Measurements from ENCODE around the gene KRTAP5-10.
"Not testable (repeated sequence)": the region's sequence is repeated elsewhere in the genome, so short reads cannot be mapped to it uniquely, and the experiment has no call there.

KRTAP5-10 gene, protein sequence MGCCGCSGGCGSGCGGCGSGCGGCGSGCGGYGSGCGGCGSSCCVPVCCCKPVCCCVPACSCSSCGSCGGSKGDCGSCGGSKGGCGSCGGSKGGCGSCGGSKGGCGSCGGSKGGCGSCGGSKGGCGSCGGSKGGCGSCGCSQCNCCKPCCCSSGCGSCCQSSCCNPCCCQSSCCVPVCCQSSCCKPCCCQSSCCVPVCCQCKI

DNA sequence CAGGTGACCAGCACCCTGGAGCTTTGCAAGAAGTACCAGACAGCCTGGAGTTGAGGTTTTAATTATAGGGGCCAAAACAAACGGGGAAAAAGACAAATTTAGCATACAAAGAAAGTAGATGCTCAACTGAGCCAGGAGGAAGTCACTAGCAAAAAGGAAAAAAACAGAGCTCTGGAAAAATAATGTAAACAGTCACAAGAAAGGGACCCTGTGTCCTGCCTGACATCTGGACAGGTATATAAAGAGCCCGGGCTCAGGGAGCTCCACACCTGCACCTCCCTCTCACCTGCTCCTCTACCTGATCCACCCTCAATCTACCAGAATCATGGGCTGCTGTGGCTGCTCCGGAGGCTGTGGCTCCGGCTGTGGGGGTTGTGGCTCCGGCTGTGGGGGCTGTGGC lies at the start of gene KRTAP5-10:
KRTAP5-10 (plus strand) TSS at position 301 of the 400 bp plus-strand sequence; CDS start at position 326, 25 bp downstream.
- no peak for DNase-seq (ENCODE audit: low read depth in 2 of 2)

DNA sequence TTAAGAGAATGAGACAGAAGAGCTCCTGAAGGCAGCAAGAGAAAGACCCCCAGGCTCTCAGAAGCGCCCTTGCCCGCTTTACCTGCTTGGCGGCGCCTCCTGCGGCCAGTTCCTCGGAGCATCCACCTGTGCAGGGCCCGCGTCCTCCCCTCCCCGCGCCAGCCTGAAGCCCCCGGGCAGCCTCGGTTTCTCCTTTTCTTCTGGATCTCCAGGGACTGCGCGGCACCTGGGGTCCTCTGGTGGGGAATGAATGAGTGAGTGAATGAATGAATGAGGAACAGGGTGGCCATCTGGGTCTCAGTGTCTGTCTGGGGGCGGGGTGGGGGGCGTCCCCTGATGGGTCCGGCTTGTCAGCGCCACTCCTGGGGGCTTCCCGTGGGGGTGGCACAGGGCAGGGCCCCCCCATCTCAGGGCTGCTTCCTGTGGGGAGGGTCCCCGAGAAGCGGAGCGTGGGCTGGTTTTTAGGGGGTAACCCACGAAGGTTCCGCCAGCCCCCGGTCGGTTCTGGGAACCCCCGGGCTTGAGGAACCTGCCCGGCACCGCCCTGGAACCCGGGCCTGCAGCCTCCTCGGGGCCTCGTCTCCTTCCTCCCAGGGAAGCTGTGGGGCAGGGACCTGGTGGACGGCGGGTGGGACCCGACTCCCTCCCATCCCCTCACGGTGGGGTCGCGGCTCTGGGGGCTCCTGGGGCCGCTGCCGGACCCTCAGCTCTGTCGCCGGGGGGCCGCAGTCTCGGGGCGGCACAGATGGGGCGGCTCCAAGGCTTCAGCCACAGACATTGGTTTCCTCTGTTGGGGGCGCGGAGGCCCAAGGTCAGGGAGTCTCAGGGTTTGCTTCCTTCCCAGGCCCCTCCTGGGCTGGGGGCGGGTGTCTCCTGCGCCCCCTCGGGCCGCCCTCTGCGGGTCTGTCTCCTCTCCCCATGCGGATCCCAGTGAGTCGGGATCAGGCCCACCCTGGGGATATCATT lies 46.6 kb upstream of the KRTAP5-10 start:
- DNase-seq (ENCODE audit: low read depth in 2 of 2) = no peak

DNA sequence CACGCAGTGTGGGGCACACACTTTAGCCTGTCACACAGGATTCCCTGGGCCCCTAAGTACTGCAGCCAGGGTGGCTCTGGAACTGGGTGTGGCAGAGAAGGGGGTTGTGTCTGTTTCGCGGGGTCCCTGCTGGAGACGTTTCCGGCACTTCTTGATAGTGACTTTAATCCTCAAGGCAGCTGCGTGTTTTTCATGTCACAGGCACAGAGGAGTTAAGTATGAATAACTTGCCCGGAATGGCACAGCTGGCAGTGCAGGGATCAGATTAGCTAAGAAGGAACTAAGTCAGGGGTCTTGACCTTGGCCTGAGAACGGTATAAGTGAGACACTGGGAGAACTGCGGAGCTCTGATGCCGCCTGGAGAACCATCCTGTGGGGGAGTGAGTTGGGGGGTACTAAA lies 45.8 kb upstream of the KRTAP5-10 start:
- no peak for DNase-seq (ENCODE audit: low read depth in 2 of 2)

DNA sequence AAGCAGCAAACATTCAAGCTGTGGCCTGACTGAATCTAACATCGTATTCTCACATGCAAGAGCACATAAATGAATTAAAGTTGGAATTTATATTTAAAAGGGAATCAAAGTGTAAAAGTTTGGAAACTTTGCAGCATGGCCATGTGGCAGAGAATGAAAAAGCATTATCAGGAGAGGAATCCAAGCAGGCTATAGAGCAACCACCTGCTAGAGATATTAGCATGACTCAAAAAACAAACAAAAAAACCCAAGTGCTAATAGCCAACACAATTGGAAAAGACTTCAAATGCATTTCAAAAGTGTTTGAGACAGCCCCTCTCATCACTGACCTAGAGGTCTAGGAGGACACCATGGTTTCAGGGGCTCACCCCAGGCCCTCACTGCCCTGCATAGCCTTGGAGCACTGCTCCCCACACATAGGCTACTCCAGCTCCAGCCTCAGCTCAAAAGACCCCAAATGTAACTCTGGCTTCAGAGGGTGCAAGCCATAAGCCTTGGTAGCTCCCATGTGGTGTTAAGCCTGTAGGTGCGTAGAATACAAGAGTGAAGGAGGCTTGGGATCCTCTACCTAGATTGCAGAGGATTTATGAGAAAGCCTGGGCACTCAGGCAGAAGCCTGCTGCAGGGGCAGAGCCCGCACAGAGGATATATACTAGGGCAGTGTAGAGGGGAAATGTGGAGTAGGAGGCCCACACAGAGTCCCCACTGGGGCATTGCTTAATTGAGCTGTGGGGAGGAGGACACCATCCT lies 40.0 kb upstream of the KRTAP5-10 start:
- DNase-seq (ENCODE audit: low read depth in 2 of 2) = no peak

DNA sequence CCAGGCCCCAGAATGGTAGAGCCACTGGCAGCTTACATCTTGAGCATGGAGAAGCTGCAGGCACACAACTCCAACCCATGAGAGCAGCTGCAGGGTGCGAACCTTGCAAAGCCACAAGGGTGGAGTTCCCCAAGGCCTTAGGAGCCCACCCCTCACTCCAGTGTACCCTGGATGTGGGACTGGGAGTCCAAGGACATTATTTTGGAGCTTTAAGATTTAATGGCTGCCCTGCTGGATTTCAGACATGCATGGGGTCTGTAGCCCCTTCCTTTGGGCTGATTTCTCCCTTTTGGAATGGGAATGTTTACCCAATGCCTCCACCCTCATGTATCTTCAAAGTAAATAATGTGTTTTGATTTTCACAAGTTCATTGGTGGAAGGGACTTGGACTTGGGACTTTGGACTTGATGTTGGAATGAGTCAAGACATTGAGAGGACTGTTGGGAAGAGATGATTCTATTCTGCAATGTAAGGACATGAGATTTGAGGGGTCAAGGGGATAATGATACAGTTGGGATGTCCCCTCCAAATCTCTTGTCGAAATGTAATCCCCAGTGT lies 39.3 kb upstream of the KRTAP5-10 start:
- DNase-seq (ENCODE audit: low read depth in 2 of 2) = no peak

DNA sequence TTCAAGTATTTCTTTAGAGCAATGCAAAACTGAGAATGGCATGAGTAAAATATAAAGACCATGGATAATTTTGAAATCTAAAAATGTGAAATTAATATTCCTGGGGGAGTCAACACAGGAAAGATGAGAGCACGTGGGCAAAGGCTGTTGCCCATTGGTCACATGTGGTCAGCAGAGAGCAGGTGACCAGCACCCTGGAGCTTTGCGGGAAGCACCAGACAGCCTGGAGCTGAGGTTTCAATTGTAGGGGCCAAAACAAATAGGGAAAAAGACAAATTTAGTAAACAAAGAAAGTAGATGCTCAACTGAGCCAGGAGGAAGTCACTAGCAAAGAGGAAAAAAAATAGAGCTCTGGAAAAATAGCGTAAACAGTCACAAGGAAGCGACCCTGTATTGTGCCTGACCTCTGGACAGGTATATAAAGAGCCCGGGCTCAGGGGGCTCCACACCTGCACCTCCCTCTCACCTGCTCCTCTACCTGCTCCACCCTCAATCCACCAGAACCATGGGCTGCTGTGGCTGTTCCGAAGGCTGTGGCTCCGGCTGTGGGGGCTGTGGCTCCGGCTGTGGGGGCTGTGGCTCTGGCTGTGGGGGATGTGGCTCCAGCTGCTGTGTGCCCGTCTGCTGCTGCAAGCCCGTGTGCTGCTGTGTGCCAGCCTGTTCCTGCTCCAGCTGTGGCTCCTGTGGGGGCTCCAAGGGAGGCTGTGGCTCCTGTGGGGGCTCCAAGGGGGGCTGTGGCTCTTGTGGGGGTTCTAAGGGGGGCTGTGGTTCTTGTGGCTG lies 38.4 kb upstream of the KRTAP5-10 start, which contains the start of gene KRTAP5-7:
KRTAP5-7 (plus strand) TSS at position 472 of the 780 bp plus-strand sequence; CDS start at position 506, 34 bp downstream.
- not testable (repeated sequence) for DNase-seq (ENCODE audit: low read depth in 2 of 2)

DNA sequence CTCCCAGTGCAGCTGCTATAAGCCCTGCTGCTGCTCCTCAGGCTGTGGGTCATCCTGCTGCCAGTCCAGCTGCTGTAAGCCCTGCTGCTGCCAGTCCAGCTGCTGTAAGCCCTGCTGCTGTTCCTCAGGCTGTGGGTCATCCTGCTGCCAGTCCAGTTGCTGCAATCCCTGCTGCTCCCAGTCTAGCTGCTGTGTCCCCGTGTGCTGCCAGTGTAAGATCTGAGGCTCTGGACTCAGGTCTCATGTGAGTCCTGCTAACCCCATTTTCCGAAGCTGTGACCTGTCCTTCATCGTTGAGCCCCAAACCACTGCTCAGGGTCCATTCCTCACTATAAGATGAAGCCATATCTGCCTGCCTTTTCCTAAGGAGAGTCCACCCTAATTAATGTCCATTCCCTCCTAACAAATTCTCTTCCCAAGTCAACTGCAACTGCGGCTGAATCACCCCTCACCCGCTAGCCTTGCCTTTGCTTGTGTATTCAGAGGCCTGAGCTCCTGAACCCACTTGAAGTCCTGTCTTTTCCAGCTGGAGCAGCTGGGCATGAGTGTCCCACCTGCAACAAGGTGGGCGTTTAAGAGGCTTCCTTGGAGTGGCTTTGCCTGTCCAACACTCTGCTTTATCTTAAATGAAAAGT lies 37.7 kb upstream of the KRTAP5-10 start:
- no peak for DNase-seq (ENCODE audit: low read depth in 2 of 2)

DNA sequence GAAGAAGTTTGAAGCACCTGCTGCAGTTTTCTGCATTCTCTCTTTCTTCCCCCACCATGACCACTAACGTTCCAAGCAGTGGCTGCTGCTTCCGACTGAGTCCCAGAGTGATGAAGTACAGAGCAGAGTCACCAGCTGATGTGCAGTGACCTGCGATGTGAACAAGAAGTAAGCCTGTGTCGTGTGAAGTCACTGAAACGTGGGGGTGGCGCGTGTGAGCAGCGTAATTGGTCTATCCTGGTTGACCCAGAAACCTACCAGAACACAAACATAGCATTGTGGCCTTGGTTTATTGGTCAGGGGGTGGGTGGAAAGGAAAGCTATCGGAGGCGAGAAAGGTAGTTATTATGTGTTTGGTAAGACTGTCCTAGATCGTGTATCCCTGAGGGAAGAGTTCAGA lies 34.8 kb upstream of the KRTAP5-10 start:
- no peak for DNase-seq (ENCODE audit: low read depth in 2 of 2)

DNA sequence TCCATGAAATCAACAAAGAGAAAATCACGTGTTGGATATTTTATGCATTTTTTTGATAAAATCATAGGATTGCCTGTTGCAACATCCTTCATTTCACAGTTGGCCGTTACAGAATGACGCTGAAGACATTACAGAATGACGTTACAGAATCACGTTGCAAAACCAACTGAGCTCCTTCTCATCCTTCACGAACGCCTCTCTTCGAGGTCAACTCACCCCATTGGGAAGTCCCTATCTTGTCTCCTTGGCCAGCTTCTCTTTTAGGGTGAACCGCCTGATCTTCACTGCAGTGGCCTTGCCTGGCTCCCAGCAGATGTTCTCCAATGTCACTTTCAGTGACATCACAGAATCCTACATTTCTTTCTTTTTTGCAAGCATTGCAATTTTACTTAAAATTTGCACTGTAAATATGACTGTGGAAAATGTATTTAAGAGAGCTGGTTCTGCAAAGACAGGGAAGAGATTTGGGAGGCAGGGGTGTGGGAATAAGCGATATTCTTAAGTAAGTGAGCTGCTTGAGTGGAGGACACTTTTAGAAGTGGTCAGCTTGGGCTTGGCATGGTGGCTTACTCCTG lies 33.2 kb upstream of the KRTAP5-10 start:
- DNase-seq (ENCODE audit: low read depth in 2 of 2) = no peak

DNA sequence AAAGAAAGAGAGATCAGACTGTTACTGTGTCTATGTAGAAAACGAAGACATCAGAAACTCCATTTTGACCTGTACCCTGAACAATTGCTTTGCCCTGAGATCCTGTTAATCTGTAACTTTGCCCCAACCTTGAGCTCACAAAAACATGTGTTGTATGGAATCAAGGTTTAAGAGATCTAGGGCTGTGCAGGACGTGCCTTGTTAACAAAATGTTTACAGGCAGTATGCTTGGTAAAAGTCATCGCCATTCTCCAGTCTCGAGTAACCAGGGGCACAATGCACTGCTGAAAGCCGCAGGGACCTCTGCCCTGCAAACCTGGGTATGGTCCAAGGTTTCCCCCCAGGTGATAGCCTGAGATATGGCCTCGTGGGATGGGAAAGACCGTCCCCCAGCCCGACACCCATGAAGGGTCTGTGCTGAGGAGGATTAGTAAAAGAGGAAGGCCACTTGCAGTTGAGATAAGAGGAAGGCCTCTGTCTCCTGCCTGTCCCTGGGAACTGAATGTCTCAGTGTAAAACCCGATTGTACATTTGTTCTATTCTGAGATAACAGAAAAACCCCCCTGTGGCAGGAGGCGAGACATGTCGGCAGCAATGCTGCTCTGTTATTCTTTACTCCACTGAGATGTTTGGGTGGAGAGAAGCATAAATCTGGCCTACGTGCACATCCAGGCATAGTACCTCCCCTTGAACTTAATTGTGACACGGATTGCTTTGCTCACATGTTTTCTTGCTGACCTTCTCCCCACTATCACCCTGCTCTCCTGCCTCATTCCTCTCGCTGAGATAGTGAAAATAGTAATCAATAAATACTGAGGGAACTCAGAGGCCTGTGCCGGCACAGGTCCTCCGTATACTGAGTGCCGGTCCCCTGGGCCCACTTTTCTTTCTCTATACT lies 30.4 kb upstream of the KRTAP5-10 start:
- DNase-seq (ENCODE audit: low read depth in 2 of 2) = not testable (repeated sequence)

DNA sequence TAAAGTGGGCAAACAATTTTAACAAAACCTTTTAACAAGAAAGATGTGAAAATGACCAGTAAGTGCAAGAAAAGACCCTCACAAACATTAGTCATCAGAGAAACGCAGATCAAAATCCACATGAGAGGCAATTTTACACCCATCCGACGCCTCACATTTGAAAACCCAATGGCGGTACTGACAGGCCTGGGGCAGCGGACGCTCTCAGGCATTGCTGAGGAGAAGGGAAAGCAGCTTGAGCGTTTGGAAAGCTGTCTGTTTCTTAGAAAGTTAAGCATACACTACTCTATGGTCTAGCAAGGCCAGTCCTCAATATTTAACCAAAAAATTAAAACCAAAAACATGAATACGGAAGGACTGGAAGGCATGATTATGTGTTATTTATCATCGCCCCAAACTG lies 29.5 kb upstream of the KRTAP5-10 start:
- DNase-seq (ENCODE audit: low read depth in 2 of 2) = no peak

DNA sequence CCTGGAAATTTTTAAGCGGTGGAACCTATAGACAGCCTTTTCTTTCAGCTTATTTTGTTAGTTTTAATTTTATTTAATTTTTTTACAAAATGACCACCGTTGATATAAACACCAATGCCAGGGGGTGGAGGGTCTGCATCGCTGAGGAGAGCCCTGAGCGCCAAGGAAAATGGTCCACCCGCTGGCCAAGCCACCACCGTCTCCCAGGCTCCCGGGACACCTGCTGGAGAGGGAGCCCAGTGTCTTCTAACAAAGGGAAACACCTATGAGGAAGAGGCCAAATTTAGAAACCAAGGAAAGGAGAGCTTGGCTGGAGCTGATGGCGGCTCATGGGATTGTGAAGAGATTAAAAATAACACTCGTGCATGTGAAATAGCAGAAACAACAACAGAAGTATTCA lies 27.8 kb upstream of the KRTAP5-10 start:
- no peak for DNase-seq (ENCODE audit: low read depth in 2 of 2)

DNA sequence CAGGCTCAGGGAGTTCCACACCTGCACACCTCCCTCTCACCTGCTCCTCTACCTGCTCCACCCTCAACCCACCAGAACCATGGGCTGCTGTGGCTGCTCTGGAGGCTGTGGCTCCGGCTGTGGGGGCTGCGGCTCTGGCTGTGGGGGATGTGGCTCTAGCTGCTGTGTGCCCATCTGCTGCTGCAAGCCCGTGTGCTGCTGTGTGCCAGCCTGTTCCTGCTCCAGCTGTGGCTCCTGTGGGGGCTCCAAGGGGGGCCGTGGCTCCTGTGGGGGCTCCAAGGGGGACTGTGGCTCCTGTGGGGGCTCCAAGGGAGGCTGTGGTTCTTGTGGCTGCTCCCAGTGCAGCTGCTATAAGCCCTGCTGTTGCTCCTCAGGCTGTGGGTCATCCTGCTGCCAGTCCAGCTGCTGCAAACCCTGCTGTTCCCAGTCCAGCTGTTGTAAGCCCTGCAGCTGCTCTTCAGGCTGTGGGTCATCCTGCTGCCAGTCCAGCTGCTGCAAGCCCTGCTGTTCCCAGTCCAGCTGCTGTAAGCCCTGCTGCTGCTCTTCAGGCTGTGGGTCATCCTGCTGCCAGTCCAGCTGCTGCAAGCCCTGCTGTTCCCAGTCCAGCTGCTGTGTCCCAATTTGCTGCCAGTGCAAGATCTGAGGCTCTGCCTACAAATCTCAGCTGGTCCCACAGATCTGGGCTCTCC lies 27.2 kb upstream of the KRTAP5-10 start, which contains the start of gene KRTAP5-8:
KRTAP5-8 (plus strand) TSS at position 49 of the 689 bp plus-strand sequence; CDS start at position 80, 31 bp downstream.
- not testable (repeated sequence) for DNase-seq (ENCODE audit: low read depth in 2 of 2)

DNA sequence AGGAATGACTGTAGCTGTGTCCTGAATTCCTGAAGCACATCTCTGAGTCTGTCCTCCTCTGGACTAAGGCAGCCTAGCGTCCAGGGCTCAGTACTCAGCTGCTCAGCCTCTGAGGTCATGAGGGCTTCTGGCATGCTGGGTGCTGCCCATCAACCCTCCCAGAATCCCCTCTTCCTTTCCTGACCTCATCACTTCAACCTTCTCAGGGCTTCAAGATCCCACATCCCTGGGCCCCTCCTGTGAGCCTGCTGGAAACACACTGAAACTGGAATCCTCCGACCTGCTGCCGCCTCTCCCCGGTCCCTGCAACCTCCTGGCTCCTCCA lies 26.7 kb upstream of the KRTAP5-10 start:
- no peak for DNase-seq (ENCODE audit: low read depth in 2 of 2)

DNA sequence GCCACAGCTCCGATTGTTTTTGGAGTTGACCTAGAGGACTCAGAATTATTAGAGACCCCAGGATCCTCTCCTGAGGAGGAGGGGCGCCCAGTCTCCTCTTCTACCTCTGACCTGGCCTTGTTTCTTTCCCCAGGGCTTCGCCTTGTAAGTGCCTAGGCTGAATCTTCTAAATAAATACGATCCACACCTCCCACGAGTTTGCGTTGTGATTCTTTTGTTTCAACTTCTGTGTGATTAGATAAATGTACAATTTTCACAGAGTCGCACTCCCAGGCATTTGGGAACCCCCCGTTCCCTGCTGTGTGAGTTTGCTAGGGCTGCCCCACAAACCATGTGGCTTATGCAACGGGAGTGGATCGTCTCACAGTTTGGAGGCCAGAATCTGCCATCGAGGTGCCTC lies 26.3 kb upstream of the KRTAP5-10 start:
- DNase-seq (ENCODE audit: low read depth in 2 of 2) = no peak

DNA sequence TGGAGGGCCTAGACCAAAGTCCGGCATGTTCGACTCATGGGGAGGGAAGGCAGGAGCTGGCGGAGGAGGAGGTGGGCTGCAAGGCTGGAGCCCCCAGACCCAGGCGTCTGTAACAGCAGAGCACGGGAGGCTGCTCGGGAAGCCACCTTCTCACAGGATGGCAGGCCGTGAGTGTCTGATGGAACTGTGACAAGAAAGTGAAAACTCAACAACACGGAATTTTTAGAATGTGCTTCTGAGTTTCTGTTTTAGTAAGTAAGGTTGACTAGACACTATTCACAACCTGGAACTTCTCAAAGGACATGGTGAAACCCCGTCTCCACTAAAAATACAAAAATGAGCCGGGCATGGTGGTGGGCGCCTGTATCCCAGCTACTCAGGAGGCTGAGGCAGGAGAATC lies 25.4 kb upstream of the KRTAP5-10 start:
- not testable (repeated sequence) for DNase-seq (ENCODE audit: low read depth in 2 of 2)

DNA sequence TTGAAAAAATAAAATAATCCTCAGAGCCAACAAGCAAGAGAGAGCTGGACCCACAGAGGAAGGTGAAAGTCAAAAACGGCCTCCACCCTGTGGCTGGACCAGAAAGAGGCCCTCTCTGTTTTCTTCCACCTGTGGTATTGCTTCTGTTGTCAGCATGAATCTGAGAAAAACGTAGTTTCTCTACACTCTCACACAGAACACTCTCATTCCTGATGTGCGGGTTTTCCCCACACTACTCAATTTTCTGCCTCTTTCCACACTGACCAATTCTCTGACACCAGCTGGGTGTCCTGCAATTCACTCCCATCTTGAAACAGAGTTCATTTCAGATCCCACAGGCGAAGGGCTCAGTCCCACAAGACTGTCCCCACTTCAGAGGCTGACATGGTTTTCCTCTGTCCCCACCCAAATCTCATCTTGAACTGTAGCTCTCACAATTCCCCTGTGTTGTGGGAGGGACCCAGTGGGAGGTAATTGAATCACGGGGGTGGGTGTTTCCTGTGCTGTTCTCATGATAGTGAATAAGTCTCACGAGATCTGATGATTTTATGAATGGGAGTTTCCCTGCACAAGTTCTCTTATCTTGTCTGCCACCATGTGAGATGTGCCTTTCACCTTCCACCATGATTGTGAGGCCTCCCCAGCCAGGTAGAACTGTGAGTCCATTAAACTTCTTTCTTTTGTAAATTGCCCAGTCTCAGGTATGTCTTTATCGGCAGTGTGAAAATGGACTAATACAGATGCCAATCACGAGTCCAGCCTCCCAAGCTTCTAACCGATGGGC lies 24.6 kb upstream of the KRTAP5-10 start:
- not testable (repeated sequence) for DNase-seq (ENCODE audit: low read depth in 2 of 2)

DNA sequence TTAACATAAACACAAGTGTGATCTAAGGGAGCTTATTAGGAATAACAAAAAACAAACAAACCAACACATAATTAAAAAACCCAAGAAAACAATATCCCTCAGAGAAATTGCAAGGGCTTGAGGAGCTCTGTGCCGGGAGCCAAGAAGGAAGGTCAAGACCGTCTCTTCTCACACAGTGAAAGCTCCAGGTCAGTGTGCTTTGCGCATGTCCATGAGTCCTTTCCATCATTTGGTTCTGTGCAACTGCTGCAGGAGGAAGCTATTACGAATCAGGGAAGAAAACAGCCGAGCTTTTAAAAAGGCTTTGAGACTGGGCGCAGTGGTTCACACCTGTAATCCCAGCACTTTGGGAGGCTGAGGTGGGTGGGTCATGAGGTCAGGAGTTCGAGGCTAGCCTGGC lies 23.0 kb upstream of the KRTAP5-10 start:
- no peak for DNase-seq (ENCODE audit: low read depth in 2 of 2)
